Prostate gland (tissue), 2 donors: Measurements from ENCODE around the gene ATXN3L. TPM values are rescaled to one million over a fixed set of nuclear protein-coding genes. Genes with fewer than 3 reads are reported as not detected.
"Not testable (repeated sequence)": the region's sequence is repeated elsewhere in the genome, so short reads cannot be mapped to it uniquely, and the experiment has no call there.

Experiments
- DNase-seq: peaks from one replicate; pipeline ENCODE4 v3.0.0-alpha.2; 2019; ENCODE audit warnings: low spot score
- H3K27ac ChIP-seq, 2 donors: fragments of 200-600 bp; sonication (generic); 2 replicates each; pipeline ENCODE4 v1.5.1; 2017 to 2019
- H3K27me3 ChIP-seq: fragments of 200-600 bp; sonication (generic); replicated peaks from 2 replicates; pipeline ENCODE4 v1.5.1; 2019; ENCODE audit not compliant: insufficient read depth
- H3K36me3 ChIP-seq, 2 donors: fragments of 200-600 bp; sonication (generic); 1 replicate in 1 of 2; 2 replicates in 1 of 2; pipeline versions ENCODE4 v1.5.1 to v1.8.1; 2017 to 2019
- H3K4me1 ChIP-seq: fragments of 200-600 bp; sonication (generic); replicated peaks from 2 replicates; pipeline ENCODE4 v1.5.1; 2019
- H3K4me3 ChIP-seq, 2 donors: fragments of 200-600 bp; sonication (generic); 2 replicates each; pipeline ENCODE4 v1.5.1; 2017 to 2019
- H3K9me3 ChIP-seq: fragments of 200-600 bp; sonication (generic); 2 replicates; pipeline ENCODE4 v1.5.1; 2017
- POLR2A ChIP-seq: fragments of 450-650 bp; IDR thresholded peaks from one replicate; pipeline ENCODE4 v1.6.1; 2016; ENCODE audit warnings: antibody characterized with exemption, mild to moderate bottlenecking
- POLR2AphosphoS5 ChIP-seq: sonication (generic); formaldehyde crosslinking; IDR thresholded peaks from one replicate; pipeline ENCODE4 v1.6.1; 2017; ENCODE audit warnings: antibody characterized with exemption
- WGBS: methylation state at CpG from one replicate; pipeline ENCODE4 v1.1.5; 2018; 5-methylcytosine and 5-hydroxymethylcytosine counted together
- intact Hi-C: fragments of 100-400 bp; cut with DNase I; formaldehyde crosslinking; loops from one replicate; pipeline ENCODE4 v1.14.2; 2022
- total RNA-seq, 2 donors: library from RNA; depleted of rRNA; stranded (reverse); fragments of >200 nt; gene quantifications; one replicate each; pipeline ENCODE4 v1.1.0, GENCODE V29; 2016
- TF ChIP-seq, protein P1 (sequence below), 4 experiments: fragments of 200-600 bp in 2 of 4; fragments of 450-650 bp in 2 of 4; sonication (generic) in 2 of 4; IDR thresholded peaks; 1 replicate in 3 of 4; 2 replicates in 1 of 4; pipeline ENCODE4 v1.5.1; 2016 to 2019; ENCODE audit warnings: antibody characterized with exemption in 4 of 4, mild to moderate bottlenecking in 2 of 4, moderate library complexity in 2 of 4

Gene ATXN3L
- total RNA-seq, 2 donors from 2014 or later: not detected

DNA sequence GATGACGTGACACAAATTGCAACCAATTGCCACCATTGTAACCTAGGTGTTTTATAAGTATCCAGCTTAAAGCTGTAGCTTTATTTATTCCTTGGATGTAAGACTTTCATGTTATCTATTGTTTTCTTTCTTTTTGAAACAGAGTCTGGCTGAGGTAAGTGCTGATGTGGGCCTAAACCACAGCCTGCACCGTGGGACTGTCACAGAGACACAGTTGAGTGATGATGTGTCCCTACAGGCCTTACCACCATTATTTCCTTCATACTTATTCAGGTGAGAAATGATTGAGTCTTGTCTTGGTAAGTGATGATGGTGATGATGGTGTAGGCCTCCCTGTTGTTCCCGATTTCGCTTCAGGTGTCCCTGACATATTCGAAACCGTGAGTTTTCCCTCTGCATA lies 8.3 kb downstream of the ATXN3L start:
- intact Hi-C loops: no loop called here
- no peaks in the 10 kb centered on the region for H3K4me1 ChIP-seq
- no peak for DNase-seq
- TF ChIP-seq POLR2AphosphoS5: no peak
- TF ChIP-seq, protein P1, sequence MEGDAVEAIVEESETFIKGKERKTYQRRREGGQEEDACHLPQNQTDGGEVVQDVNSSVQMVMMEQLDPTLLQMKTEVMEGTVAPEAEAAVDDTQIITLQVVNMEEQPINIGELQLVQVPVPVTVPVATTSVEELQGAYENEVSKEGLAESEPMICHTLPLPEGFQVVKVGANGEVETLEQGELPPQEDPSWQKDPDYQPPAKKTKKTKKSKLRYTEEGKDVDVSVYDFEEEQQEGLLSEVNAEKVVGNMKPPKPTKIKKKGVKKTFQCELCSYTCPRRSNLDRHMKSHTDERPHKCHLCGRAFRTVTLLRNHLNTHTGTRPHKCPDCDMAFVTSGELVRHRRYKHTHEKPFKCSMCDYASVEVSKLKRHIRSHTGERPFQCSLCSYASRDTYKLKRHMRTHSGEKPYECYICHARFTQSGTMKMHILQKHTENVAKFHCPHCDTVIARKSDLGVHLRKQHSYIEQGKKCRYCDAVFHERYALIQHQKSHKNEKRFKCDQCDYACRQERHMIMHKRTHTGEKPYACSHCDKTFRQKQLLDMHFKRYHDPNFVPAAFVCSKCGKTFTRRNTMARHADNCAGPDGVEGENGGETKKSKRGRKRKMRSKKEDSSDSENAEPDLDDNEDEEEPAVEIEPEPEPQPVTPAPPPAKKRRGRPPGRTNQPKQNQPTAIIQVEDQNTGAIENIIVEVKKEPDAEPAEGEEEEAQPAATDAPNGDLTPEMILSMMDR (IDR thresholded peaks at IDR 0.05): no peak
- TF ChIP-seq POLR2A: no peak
- H3K9me3 ChIP-seq: no peaks in the 10 kb centered on the region
- no peaks in the 10 kb centered on the region for H3K36me3 ChIP-seq
- WGBS: 94% methylated on average over 6 of the region's 6 CpGs
- no peak overlapping the region for H3K4me3 ChIP-seq
- no peak overlapping the region for H3K27ac ChIP-seq
- H3K27me3 ChIP-seq: no peaks in the 10 kb centered on the region

DNA sequence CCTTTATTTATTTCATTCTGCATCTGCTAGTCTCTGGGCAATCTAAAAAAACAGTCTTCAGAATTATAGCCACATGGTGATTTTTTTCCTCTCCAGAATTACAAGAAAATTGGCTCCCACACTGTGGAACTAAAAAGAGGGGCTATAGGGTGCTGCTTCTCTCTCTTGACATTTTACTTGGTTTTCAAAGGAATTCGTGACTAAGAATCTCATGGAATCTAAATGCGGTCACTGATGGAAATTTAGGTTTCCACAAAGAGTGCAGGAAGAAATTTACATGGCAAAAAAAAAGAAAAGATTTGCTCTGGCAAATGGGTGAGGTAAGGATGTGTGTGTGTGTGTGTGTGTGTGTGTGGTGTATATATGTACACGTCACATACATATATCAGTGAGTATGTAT lies 10.2 kb downstream of the ATXN3L start:
- no peaks in the 10 kb centered on the region for H3K36me3 ChIP-seq
- intact Hi-C loops: no loop called here
- no peaks in the 10 kb centered on the region for H3K9me3 ChIP-seq
- no peaks in the 10 kb centered on the region for H3K4me1 ChIP-seq
- 89% methylated on average over 3 of the region's 3 CpGs for WGBS
- H3K27me3 ChIP-seq: no peaks in the 10 kb centered on the region
- no peak overlapping the region for H3K27ac ChIP-seq
- TF ChIP-seq POLR2A (no peak), POLR2AphosphoS5 (no peak)
- TF ChIP-seq, protein P1 (IDR thresholded peaks at IDR 0.05): no peak
- no peak overlapping the region for H3K4me3 ChIP-seq
- DNase-seq: no peak

GRCh38 chrX:13307041-13307440 lies 12.8 kb downstream of the ATXN3L start:
- intact Hi-C loops: no loop called here
- H3K4me3 ChIP-seq: no peak overlapping the region
- no peaks in the 10 kb centered on the region for H3K4me1 ChIP-seq
- H3K27ac ChIP-seq: no peak overlapping the region
- DNase-seq: no peak
- H3K27me3 ChIP-seq: no peaks in the 10 kb centered on the region
- no peak for TF ChIP-seq POLR2AphosphoS5
- no peak for TF ChIP-seq POLR2A
- TF ChIP-seq, protein P1 (IDR thresholded peaks at IDR 0.05): no peak
- 64% methylated on average over 2 of the region's 2 CpGs for WGBS
- H3K36me3 ChIP-seq: no peaks in the 10 kb centered on the region
- H3K9me3 ChIP-seq: no peaks in the 10 kb centered on the region

GRCh38 chrX:13305108-13305507 lies 14.7 kb downstream of the ATXN3L start:
- no peak overlapping the region for H3K4me3 ChIP-seq
- intact Hi-C loops: no loop called here
- H3K36me3 ChIP-seq: no peaks in the 10 kb centered on the region
- no peak for DNase-seq
- WGBS: 86% methylated on average over 2 of the region's 2 CpGs
- no peak for TF ChIP-seq POLR2A
- TF ChIP-seq, protein P1 (IDR thresholded peaks at IDR 0.05): no peak
- no peak for TF ChIP-seq POLR2AphosphoS5
- no peaks in the 10 kb centered on the region for H3K4me1 ChIP-seq
- no peaks in the 10 kb centered on the region for H3K9me3 ChIP-seq
- no peaks in the 10 kb centered on the region for H3K27me3 ChIP-seq
- no peak overlapping the region for H3K27ac ChIP-seq

DNA sequence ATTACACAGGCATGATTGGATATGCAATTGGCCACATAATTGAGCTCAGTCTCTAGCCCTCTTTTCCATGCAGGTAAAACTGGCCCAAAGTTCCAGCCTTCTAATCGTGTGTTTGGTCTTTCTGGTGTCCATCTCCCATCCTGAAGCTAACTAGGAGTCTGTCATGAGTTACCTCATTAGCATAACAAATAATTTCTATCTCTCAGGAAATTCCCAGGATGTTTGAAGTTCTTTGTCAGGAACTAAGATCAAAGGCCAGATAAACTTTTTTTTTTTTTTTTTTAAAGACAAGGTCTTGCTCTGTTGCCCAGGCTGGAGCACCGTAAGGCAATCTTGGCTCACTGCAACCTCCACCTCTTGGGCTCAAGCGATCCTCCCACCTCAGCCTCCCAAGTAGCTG lies 15.8 kb downstream of the ATXN3L start:
- intact Hi-C loops: no loop called here
- Histone ChIP-seq H3K4me1 (no peaks in the 10 kb centered on the region), H3K9me3 (no peaks in the 10 kb centered on the region), H3K27ac (no peak overlapping the region), H3K4me3 (no peak overlapping the region), H3K36me3 (no peaks in the 10 kb centered on the region), H3K27me3 (no peaks in the 10 kb centered on the region)
- 86% methylated on average over 3 of the region's 3 CpGs for WGBS
- no peak for DNase-seq
- TF ChIP-seq POLR2A (no peak), POLR2AphosphoS5 (no peak)
- TF ChIP-seq, protein P1 (IDR thresholded peaks at IDR 0.05): no peak

GRCh38 chrX:13303248-13303647 lies 16.6 kb downstream of the ATXN3L start:
- intact Hi-C loops, H3K36me3 ChIP-seq, H3K4me1 ChIP-seq, DNase-seq, H3K27ac ChIP-seq, H3K9me3 ChIP-seq, H3K27me3 ChIP-seq, H3K4me3 ChIP-seq: not testable (repeated sequence)
- WGBS: 92% methylated on average over 2 of the region's 2 CpGs
